GM18517 (cell line): ENCODE results near the gene ALDH5A1.

Experiments
- ATAC-seq: cut with Tn5 transposase; IDR thresholded peaks from one replicate; pipeline ENCODE4 v1.9.1; 2021; ENCODE audit warnings: mild to moderate bottlenecking, moderate library complexity; ENCODE audit not compliant: unreplicated experiment

The ALDH5A1 gene

DNA sequence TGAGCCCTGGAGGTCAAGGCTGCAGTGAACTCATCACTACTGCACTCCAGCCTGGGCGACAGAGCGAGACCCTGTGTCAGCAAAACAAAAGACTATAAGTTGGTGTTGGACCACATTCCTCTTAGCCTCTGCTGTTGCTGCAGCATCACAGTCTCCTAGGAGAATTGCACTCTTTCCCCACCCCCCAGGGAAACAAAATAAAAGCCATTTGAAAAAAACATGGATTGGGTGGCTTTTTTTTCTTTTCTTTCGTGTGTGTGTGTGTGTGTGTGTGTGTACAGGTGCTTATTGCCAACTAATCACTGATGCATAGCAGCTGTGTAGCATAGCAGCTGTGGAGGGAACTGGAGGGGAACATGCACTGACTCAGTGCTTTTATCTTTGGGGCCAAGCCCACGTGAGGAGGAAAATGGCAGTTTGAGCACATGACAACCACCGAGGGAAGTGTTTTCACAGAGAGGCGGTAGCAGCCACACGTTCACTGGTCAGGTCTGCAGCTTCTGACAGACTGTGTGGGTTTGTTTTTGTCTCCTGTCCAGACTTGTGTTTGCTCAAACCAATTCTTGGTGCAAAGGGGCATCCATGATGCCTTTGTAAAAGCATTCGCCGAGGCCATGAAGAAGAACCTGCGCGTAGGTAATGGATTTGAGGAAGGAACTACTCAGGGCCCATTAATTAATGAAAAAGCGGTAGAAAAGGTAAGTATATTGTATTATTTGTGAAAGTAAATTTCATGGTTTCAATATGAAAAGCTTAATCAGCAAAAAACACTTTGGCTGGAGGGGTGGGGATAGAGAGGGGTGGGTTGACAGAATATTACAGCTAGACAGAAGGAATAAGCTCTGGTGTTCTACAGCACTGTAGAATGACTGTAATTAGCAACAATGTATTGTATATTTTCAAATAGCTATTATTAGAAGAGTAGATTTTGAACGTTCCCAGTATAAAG, 27.7 kb downstream of the ALDH5A1 start:
- ATAC-seq: no peak

DNA sequence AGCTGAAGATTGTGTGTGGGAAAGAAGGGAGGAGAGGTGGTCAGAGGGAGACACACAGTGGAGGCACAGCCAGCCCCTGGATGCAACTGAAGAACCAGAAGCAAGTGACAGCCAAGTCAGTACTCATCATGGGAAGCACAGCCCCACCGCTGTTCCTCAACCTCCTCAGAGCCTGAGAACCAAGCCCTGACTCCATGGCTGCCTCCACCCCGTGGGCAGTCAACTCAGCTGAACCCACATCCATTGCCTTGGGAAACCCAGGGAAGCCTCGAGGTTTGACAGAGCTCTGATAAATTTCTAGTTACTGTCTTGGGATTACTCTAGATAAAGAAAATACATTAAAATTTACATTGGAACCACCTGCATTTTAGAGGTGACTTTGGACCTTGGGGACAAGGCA, 29.6 kb downstream of the ALDH5A1 start:
- no peak for ATAC-seq

DNA sequence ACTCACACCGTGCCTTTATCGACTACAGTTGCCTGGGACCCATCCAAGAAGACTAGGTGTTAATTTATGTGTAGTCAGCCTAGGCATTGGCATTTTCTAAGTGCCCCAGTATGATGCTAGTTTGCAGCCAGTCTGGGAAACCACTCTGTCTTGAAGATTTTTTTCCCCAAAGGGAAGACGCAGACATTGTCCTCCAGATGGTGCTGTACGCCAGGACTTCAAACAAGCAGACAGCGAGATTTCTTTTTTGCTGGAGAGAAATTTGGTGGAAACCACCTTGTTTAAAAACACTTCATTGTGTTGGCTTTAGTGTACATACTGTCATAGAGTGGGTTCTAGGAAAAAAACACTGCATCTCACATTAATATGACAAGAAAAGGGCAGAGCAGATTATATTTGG, 30.0 kb downstream of the ALDH5A1 start:
- ATAC-seq: no peak

DNA sequence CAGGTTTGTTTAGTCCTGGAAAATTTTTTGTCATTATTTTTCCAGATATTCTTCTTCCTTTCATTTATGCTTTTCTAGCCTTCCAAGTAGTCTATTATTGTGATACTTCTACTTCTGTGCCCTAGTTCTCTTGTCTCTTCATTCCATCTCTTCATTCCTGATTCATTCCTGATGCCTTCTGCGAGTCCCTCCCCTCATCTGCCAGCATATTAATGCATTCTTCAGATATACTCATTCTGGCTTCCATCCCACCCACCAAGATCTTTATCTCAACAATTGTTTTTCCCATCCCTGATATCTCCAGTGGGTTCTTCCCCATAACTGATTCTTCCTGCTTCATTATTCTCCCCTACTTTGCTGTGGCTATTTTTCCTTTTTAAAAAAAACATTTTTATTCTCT, 35.2 kb downstream of the ALDH5A1 start:
- ATAC-seq: no peak

DNA sequence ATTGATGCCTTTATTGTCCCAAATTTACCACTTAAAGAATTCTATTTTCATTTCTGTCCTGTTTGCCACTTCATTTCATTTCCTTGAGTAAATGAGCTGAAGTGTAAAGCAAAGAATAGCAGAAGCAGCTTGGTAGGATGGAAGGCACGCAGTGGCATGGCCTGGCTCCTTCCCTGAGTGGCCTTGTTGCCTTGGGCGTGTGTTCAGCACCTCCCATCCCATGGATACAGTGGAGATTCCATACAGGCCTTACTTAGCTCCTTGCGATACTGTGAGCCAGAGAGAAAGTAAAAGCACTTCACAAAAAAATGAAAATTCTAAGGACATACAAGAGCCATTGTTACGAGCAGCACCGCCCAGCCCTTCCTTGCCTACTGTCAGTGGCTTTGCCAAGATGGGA, 39.6 kb downstream of the ALDH5A1 start:
- ATAC-seq: no peak

DNA sequence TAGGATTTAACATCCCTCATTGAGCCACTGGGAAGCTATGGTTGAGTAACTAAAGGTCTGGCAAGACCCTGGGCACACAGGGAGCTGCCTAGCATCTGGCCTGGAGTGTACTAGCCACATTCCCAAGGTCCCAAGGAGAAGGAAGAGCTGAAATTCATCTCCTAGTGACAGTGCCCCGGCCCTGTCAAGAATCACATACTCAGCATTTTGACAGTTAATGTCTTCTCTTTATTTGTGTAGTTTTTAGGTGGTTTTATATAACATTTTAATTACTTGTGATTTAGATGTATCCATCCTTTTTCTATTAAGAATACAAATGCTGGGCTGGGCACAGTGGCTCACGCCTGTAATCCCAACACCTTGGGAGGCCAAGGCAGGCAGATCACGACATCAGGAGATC, 40.4 kb downstream of the ALDH5A1 start:
- ATAC-seq: no peak

DNA sequence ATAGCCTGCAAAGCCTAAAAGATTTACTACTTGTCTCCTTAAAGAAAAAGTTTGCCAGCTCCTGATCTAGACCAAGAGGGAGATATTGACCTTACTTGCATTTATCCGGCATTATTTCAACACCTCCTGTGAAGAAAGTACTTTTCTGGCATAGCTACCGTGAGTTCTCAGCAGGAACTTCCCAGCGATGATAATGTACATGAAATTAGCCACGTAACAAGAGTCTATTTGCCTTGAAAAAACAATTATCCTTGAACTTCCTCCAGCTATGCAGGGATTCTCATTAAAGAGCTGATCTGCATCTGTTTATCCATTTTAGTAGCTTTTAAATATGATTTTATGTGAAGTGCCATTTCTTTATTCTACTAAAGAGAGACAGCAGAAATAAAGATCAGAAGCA, 41.7 kb downstream of the ALDH5A1 start:
- no peak for ATAC-seq

DNA sequence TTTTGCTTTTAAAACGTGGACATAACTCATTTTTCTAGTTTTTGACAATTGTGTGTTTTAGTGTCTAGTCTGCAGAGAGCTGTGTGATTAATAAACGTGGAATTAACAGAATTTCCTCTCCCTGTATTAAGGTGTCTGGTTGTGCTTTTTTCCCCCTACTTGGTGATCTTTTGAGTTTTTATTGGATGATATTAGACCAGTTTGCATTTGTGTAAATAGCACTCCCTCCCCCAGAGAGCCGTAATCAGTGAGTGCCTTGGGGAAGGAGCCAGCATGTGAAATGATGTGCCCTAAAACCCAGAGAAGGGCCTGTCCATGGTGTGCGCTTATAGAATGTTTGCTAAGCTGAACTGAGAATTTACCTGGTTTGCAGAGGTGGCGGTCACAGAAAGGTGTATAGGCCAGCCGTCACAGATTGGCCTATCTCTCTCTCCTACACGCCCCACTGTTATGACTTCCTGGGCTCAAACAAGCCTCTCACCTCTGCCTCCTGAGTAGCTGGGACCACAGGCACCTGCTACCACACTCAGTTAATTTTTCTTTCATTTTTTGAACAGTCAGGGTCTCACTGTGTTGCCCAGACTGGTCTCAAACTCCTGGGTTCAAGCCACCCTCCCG, 42.4 kb downstream of the ALDH5A1 start:
- no peak for ATAC-seq

DNA sequence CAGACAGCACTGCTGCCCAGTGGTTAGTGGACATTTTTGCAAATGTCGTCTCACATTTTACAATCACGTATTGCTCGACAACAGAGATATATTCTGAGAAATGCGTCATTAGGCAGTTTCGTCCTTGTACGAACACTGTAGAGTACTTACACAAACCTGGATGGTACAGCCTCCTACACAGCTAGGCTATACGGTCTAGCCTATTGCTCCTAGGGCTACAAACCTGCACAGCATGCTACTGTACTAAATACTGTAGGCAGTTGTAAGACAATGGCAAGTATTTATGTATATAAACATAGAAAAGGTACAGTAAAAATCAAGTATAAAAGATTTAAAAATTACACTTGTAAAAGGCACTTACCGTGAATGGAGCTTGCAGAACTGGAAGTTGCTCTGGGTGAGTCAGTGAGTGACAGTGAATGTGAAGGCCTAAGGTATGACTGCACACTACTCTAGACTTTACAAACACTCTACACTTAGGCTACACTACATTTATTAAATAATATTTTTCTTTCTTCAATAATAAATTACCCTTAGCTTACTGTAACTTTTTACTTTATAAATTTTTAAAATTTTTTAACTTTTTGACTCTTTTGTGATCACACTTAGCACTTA, 43.1 kb downstream of the ALDH5A1 start:
- ATAC-seq: no peak

DNA sequence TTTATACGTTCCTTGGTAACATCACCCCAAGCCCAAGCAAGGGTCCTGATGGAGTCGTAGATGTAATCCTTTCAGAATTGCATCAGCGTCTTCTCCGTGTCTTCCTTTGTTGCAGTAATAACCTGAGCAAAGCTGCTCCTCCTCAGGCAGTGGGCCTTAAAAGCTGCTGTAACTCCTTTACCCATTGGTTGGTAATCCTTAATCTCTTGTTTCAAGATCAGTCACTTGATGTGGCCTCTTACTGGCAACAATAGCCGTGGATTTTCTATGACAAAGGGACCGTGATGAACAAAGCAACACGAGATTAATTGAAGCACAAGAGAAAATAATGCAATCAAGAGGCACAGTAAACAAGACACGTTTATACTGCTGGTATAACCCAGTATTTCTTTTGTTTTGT, 44.6 kb downstream of the ALDH5A1 start:
- no peak for ATAC-seq

DNA sequence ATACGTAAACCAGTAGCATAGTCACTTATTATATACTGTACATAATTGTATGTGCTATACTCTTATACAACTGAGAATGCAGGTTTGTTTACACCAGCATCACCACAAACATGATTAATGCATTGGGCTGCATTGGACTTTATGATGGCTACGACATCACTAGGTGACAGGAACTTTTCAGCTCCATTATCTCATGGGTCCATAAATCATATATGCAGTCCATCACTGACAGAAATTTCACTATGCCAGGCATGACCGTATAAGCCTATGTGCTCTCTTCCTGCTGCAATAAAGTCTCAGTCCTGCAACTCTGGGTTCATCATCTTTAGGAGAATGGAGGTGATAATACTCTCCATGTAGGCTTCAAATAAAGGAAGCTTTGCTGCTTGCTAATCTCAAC, 45.4 kb downstream of the ALDH5A1 start:
- ATAC-seq: no peak

DNA sequence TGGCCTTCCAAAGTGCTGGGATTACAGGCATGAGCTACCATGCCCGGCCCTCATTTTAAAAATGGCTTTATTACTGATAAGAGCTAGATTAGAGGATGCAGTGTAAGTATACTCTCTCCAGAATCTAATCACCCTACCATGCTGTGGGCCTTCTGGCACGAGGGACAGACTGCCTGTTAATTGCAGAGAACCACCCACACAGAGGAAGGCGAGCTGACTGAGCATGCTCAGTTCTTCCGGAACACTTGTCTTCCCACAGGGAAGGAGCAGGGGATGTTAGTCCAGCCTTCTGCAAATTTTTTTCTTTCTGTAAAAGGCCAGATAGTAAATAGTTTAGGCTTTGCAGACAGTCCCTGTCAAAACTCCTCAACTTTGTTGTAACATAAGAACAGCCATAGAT, 48.9 kb downstream of the ALDH5A1 start:
- no peak for ATAC-seq

DNA sequence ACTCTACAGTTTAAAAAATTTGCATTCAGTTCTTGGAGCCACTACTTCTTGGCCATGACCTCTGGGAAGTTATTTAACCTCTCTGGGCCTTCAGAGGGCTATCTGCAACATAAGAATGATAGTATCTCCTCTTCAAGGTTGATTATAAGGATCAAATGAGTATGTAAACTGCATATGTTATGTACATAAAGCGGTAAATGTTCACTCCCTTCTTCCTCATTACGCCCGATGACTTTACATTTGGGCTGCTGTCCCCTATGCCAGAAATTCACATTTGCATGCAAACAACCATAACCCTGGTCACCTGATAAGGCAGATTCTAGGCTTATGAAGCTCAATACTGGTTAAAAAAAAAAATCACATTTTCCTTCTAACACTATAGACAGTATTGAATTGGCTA, 50.4 kb downstream of the ALDH5A1 start:
- ATAC-seq: no peak

DNA sequence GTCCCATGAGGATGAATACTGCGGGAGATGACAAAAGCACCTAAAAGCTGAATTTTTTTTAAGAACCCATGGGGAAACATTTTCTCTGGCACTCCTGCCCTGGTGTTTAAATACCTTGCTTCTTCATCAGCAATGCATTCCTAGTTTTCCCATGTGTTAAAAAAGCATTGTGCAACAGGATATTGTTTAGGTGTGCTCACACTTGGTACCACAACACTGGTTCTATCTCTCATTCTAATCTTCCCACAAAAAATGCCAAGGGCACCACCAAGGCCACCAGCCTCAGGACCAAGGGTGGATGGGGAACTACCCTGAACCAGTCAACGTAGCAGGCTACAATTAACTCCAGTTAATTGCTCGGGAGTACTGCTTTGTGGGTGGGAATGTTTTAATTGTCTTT, 50.9 kb downstream of the ALDH5A1 start:
- no peak for ATAC-seq

DNA sequence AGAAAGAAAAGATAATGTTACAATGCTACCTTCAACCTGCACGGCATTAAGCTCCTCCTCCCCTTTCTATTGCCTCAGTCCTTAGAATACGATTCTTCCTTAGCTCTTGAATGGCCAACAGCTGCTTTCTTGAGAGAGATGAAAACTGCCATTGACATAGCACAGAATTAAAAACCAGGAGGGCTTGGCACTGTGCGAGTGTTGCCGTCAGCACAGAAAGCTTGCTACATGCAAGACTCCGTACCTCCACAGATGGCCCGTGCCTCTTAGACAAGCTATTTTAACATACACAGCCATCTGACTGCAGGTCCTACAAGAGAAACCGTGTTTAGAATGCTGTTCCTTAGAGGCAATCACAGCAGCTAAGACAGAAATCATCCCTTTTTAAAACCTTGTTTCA, 51.7 kb downstream of the ALDH5A1 start:
- ATAC-seq: no peak

DNA sequence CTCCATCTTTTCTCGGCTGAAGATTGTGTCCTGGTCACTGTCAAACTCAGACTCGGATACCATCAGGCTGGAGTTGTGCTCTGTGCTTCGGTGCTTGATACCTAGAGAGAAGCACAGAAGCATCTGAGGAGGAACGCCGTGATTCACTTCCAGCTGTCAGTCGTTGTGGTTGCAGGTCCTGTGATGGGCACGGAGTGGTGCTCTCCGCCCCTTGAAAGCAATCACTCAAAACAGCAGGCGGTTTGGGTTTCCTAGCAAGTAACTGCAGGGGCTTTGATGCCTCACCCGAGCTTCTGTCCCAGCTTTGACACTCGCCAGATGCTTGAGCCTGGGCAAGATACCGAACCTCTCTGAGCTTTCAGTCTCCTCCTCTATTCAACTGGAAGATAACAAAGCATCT, 52.5 kb downstream of the ALDH5A1 start:
- ATAC-seq: no peak

DNA sequence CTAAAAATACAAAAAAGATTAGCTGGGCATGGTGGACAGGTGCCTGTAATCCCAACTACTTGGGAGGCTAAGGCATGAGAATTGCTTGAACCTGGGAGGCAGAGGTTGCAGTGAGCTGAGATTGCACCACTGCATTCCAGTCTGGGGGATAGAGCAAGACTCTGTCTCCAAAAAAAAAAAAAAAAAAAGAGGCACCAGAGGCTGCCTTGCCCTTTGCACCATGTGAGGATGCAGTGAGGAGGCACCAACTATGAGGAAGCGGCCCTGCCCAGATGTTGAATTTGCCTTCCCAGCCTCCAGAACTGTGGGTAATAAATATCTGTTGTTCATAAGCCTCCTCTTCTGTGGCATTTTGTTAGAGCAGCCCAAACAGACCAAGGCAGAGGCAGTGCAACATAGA, 54.4 kb downstream of the ALDH5A1 start:
- no peak for ATAC-seq

DNA sequence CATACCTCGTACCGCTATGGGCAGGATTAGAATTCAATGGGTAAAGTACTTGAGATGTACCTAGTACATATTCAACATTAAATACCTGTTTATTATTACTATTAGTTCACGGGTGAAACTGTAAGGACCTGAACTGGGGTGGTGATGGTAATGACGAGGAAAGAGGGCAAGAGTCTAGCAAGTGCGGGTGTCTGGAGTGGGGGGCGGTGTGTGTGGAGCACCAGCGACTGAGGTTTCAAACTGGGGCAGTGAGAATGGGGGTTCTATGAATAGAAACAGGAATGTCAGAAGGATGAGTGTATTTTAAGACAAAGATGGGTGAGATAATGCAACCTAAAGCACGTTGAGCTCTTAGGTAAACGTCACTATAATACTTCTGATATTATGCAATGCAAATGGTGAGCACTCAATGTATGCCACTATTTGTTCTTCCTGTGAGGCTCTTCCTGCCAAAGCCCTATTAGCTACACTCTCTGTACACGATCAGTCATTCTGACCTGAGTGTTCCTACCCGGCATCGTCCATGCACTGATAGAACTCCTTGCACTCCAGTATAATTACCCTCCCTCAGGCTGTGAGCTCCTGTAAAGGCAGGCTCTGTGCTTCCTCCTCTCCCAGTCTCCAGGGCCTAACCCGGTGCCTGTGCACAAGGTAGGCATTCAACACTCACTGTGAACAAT, 55.0 kb downstream of the ALDH5A1 start:
- no peak for ATAC-seq

DNA sequence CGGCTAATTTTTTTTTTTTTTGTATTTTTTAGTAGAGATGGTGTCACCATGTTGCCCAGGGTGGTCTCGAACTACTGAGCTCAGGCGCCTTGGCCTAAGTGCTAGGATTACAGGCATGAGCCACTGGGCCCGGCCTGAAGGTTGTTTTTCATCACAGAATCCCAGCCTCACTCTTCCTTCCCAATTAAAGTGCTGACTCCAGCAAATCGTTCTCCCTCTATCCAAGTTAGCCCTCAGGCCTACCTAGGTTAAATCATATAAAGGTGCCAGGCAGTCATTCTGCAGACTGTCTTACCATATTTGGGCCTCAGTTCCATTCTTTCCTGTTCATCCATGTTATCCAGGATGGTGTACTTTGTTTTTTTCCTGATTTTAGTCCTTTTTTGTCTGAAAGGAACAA, 56.4 kb downstream of the ALDH5A1 start:
- ATAC-seq: no peak

DNA sequence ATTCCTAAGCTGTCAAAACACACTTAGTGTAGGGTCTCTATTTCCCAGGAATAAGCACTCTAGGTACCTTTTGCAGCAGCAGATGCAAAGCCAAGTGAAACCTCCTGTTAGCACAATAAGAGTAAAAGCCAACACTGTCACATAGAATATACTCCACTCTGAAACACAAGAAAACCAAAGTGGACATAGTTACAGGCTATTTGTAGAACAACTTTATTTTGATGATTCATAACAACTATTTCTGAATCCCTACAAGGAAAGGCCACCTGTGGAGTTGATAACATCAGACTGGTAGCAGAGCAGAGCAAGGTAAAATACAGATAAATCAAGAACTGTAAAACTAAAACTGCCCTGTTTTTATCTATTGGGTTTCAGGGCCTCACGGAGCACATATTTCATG, 59.7 kb downstream of the ALDH5A1 start:
- ATAC-seq: no peak

DNA sequence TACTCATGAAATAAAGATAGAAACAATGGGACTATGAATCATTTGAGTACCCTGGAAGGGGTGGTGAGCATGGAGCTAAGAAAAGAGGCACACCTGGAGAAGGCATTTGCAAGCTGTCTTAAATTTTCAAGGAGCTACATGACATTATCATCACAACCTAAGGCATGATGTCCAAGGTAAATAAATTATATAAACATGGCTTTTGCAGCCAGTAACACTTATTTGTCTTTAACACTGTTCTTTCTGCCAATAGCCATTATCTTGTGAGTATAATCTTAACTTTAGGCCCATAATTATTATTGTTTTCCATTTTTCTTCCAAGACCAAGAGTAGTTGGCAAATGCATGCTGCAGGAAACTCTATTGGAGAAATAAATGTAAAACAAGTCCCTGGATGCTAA, 63.7 kb downstream of the ALDH5A1 start:
- ATAC-seq: no peak

DNA sequence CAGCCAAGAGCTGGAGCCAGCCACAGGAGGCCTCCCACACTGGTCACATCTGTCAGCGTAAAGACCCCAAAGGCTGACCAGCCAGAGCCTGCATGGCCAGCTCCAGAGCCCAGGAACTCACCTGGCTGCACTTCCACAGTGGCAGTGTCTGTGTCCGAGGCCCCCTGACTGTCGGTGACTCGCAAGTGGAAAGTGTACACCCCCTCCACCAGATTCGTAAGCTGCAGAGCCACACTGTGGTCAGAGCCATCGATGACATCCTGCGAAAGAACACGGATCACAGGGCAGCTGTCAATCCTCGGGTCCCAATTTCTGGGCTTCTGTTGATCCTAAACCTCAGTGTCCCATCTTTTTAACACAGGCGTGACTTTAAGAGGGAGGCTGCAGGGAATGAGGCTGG, 69.3 kb downstream of the ALDH5A1 start:
- no peak for ATAC-seq
